HEK293 (cell line): ENCODE data around the gene KCNQ1.

Experiments used
- CTCF ChIA-PET: fragments of 350-600 bp; formaldehyde crosslinking; extraction: SDS; loops from one replicate; lab custom pipeline; 2021; ENCODE audit warnings: antibody characterized with exemption; lab: Yijun Ruan, JAX
- POLR2A ChIA-PET: fragments of 300-600 bp; formaldehyde crosslinking; extraction: SDS; loops from one replicate; lab custom pipeline; 2020; ENCODE audit warnings: antibody characterized with exemption, inconsistent platforms; lab: Yijun Ruan, JAX
- H3K27ac ChIP-seq: fragments of 200-500 bp; sonication (Bioruptor generic); 2 replicates; pipeline ENCODE4 v1.5.1; 2014; ENCODE audit warnings: low read depth, low read length, control low read depth, inconsistent platforms; ENCODE audit errors: extremely low read depth
- H3K36me3 ChIP-seq, 2 experiments: fragments of 200-500 bp in 1 of 2; sonication (Bioruptor generic) in 1 of 2; 1 replicate in 1 of 2; 2 replicates in 1 of 2; pipeline ENCODE4 v1.5.1; 2014 to 2017; ENCODE audit warnings: inconsistent platforms in 2 of 2, low read length in 2 of 2; ENCODE audit not compliant: control insufficient read depth in 2 of 2, insufficient read depth in 1 of 2
- H3K4me1 ChIP-seq: fragments of 200-500 bp; sonication (Bioruptor generic); 2 replicates; pipeline ENCODE4 v1.5.1; 2014; ENCODE audit warnings: mild to moderate bottlenecking, low read length, inconsistent platforms; ENCODE audit not compliant: control insufficient read depth, insufficient read depth
- H3K4me3 ChIP-seq: 2 replicates; pipeline ENCODE4 v1.5.1; 2011; ENCODE audit warnings: low read depth, mild to moderate bottlenecking, control low read depth, low read length, moderate library complexity
- H3K9me3 ChIP-seq: fragments of 200-500 bp; sonication (Bioruptor generic); 2 replicates; pipeline ENCODE4 v1.5.1; 2014; ENCODE audit warnings: low read depth, low read length, inconsistent platforms; ENCODE audit not compliant: control insufficient read depth, insufficient read depth
- EGR2 ChIP-seq: fragments of 450-650 bp; formaldehyde crosslinking; IDR thresholded peaks from 2 replicates; pipeline ENCODE4 v1.5.1; 2016; ENCODE audit warnings: low read depth, missing biosample characterization, missing genetic modification characterization
- SETDB1 ChIP-seq: IDR thresholded peaks from one replicate; pipeline ENCODE4 v1.6.1; 2017; ENCODE audit warnings: mild to moderate bottlenecking, low read length, moderate library complexity, mixed read lengths; ENCODE audit not compliant: insufficient read length
- SP7 ChIP-seq: fragments of 450-650 bp; formaldehyde crosslinking; IDR thresholded peaks from 2 replicates; pipeline ENCODE4 v1.5.1; 2016; ENCODE audit warnings: missing biosample characterization, missing genetic modification characterization
- YY1 ChIP-seq: fragments of 450-650 bp; formaldehyde crosslinking; IDR thresholded peaks from 2 replicates; pipeline ENCODE4 v1.5.1; 2018; ENCODE audit warnings: missing biosample characterization, missing genetic modification characterization
- ZFHX2 ChIP-seq: fragments of 450-650 bp; formaldehyde crosslinking; conservative IDR thresholded peaks from 2 replicates; pipeline ENCODE4 v1.5.1; 2016; ENCODE audit warnings: missing biosample characterization, missing genetic modification characterization
- ZNF10 ChIP-seq: fragments of 450-650 bp; formaldehyde crosslinking; IDR thresholded peaks from 2 replicates; pipeline ENCODE4 v1.5.1; 2017; ENCODE audit warnings: missing biosample characterization, missing genetic modification characterization
- ZNF138 ChIP-seq: fragments of 450-650 bp; formaldehyde crosslinking; IDR thresholded peaks from 2 replicates; pipeline ENCODE4 v1.5.1; 2016; ENCODE audit warnings: missing biosample characterization, missing genetic modification characterization, borderline replicate concordance
- ZNF146 ChIP-seq: fragments of 450-650 bp; formaldehyde crosslinking; IDR thresholded peaks from 2 replicates; pipeline ENCODE4 v1.5.1; 2016; ENCODE audit warnings: missing biosample characterization, missing genetic modification characterization
- ZNF202 ChIP-seq: fragments of 450-650 bp; formaldehyde crosslinking; IDR thresholded peaks from 2 replicates; pipeline ENCODE4 v1.5.1; 2016; ENCODE audit warnings: missing biosample characterization, missing genetic modification characterization, borderline replicate concordance
- ZNF302 ChIP-seq: fragments of 450-650 bp; formaldehyde crosslinking; IDR thresholded peaks from 2 replicates; pipeline ENCODE4 v1.5.1; 2016; ENCODE audit warnings: missing biosample characterization, missing genetic modification characterization, low read depth
- ZNF335 ChIP-seq: fragments of 450-650 bp; formaldehyde crosslinking; conservative IDR thresholded peaks from 2 replicates; pipeline ENCODE4 v1.5.1; 2016; ENCODE audit warnings: missing biosample characterization, missing genetic modification characterization
- ZNF350 ChIP-seq: fragments of 450-650 bp; formaldehyde crosslinking; IDR thresholded peaks from 2 replicates; pipeline ENCODE4 v1.5.0; 2017; ENCODE audit warnings: missing biosample characterization, mild to moderate bottlenecking, missing genetic modification characterization
- ZNF354C ChIP-seq: fragments of 450-650 bp; formaldehyde crosslinking; IDR thresholded peaks from 2 replicates; pipeline ENCODE4 v1.5.1; 2016; ENCODE audit warnings: missing biosample characterization, missing genetic modification characterization, low read depth, borderline replicate concordance
- ZNF366 ChIP-seq: fragments of 450-650 bp; formaldehyde crosslinking; conservative IDR thresholded peaks from 2 replicates; pipeline ENCODE4 v1.5.1; 2016; ENCODE audit warnings: missing biosample characterization, missing genetic modification characterization
- ZNF433 ChIP-seq: fragments of 450-650 bp; formaldehyde crosslinking; IDR thresholded peaks from 2 replicates; pipeline ENCODE4 v1.5.1; 2016; ENCODE audit warnings: missing biosample characterization, missing genetic modification characterization, low read depth
- ZNF548 ChIP-seq: fragments of 450-650 bp; formaldehyde crosslinking; IDR thresholded peaks from 2 replicates; pipeline ENCODE4 v1.5.1; 2016; ENCODE audit warnings: missing biosample characterization, missing genetic modification characterization
- ZNF558 ChIP-seq: fragments of 450-650 bp; formaldehyde crosslinking; IDR thresholded peaks from 2 replicates; pipeline ENCODE4 v1.5.1; 2016; ENCODE audit warnings: missing biosample characterization, missing genetic modification characterization
- ZNF596 ChIP-seq: fragments of 450-650 bp; IDR thresholded peaks from 2 replicates; pipeline ENCODE4 v1.5.0; 2018; ENCODE audit warnings: missing biosample characterization, mild to moderate bottlenecking, missing genetic modification characterization, moderate library complexity
- ZNF701 ChIP-seq: fragments of 450-650 bp; formaldehyde crosslinking; IDR thresholded peaks from 2 replicates; pipeline ENCODE4 v1.5.1; 2016; ENCODE audit warnings: missing biosample characterization, missing genetic modification characterization
- ZNF792 ChIP-seq: fragments of 450-650 bp; formaldehyde crosslinking; IDR thresholded peaks from 2 replicates; pipeline ENCODE4 v1.5.1; 2016; ENCODE audit warnings: missing biosample characterization, missing genetic modification characterization
- TF ChIP-seq, protein P1 (sequence below): fragments of 450-650 bp; formaldehyde crosslinking; IDR thresholded peaks from 2 replicates; pipeline ENCODE4 v1.5.1; 2016; ENCODE audit warnings: missing biosample characterization, missing genetic modification characterization
- TF ChIP-seq, protein P2 (sequence below): fragments of 450-650 bp; formaldehyde crosslinking; IDR thresholded peaks from 2 replicates; pipeline ENCODE4 v1.5.1; 2016; ENCODE audit warnings: missing biosample characterization, missing genetic modification characterization
- TF ChIP-seq, protein P3 (sequence below): fragments of 450-650 bp; formaldehyde crosslinking; conservative IDR thresholded peaks from 2 replicates; pipeline ENCODE4 v1.5.1; 2016; ENCODE audit warnings: low read depth, missing biosample characterization, missing genetic modification characterization
- TF ChIP-seq, protein P4 (sequence below): fragments of 450-650 bp; formaldehyde crosslinking; IDR thresholded peaks from 2 replicates; pipeline ENCODE4 v1.5.1; 2016; ENCODE audit warnings: missing biosample characterization, missing genetic modification characterization

The KCNQ1 gene

DNA sequence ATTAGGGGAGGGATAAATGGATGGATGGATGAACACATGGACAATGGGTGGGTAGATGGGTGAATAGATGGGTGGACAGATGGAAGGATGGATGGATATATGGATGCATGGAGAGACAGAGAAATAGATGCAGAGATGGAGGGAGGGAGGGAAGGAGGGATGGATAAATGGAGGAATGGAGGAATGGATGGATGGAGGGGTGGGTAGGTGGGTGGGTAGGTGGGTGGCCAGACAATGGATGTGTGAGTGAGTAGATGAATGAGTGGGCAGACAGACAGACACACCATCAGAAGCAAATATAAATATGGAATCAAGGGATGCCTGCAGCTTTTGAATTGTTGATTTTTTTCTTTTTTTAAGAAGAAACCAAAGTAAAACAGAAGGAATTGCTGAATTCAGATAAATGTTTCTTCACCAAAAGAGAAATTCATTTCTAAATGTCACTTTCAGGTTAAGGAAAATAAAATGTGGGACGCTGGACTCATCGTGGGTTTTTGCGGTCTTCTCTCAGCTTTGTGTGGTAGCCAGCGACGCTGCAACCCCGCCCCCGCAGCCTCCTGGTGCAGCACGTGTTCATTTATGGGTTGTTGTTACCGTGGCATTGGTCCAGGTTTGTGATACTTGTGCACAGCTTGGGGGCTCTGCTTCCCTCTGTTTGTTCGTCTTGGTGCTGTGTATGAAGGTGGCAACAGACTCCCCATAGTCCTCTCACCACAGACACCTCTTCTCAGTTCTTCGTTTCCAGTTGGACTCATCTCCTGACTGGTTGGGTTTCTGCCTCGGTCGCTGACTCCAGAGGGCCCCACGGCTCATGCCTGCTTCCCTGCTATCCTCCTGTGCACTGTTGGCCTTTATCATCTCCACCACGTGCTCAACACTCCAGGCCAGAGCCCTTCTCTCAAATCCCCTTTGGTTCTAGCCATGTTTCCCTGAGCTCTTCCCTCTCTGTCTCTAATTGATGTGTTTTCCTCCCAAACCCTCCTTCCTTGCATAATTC, 364.3 kb downstream of the KCNQ1 start:
- Histone ChIP-seq H3K27ac (no peak overlapping the region), H3K36me3 (no peaks in the 10 kb centered on the region), H3K9me3 (no peaks in the 10 kb centered on the region), H3K4me3 (no peak overlapping the region), H3K4me1 (no peaks in the 10 kb centered on the region)
- peak; percentile 76 for TF ChIP-seq ZFHX2
- peak; percentile 67 for TF ChIP-seq EGR2 (tag by site-specific recombination)
- TF ChIP-seq ZNF138 (tag by site-specific recombination): no peak
- TF ChIP-seq ZNF596 (tag by site-specific recombination): no peak
- peak; percentile 76 for TF ChIP-seq ZNF366
- POLR2A ChIA-PET: no interaction called here
- CTCF ChIA-PET: no interaction called here

DNA sequence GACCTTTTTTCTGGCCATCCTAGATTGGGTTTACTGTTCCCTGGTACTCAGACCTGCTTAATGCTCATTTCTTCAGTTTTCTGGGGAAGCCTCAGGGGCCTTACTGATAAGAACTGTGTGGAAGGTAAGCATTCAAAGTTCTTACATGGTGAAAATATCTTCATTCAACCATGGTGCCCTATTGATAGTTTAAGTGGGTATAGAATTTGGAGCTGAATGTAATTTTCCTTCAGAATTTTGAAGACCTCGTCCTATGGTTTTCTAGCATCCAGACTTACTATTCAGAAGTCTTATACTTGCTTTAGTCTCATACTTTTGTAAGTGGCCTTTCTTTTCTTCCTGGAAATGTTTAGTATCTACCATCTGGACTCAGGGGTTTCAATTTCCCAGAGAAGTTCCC, 365.0 kb downstream of the KCNQ1 start:
- no peak overlapping the region for H3K27ac ChIP-seq
- H3K9me3 ChIP-seq: no peaks in the 10 kb centered on the region
- H3K4me1 ChIP-seq: no peaks in the 10 kb centered on the region
- TF ChIP-seq ZNF433 (no peak), ZNF10 (tag by site-specific recombination) (no peak), ZNF701 (no peak), ZNF202 (no peak), ZNF146 (tag by site-specific recombination) (no peak), ZNF335 (tag by site-specific recombination) (no peak), SETDB1 (no peak), SP7 (tag by site-specific recombination) (no peak), ZNF350 (tag by site-specific recombination) (no peak), ZNF548 (no peak), YY1 (tag by site-specific recombination) (no peak), ZNF354C (tag by site-specific recombination) (no peak), ZNF558 (tag by site-specific recombination) (no peak), ZNF302 (tag by site-specific recombination) (no peak), ZNF792 (no peak)
- TF ChIP-seq, protein P1, sequence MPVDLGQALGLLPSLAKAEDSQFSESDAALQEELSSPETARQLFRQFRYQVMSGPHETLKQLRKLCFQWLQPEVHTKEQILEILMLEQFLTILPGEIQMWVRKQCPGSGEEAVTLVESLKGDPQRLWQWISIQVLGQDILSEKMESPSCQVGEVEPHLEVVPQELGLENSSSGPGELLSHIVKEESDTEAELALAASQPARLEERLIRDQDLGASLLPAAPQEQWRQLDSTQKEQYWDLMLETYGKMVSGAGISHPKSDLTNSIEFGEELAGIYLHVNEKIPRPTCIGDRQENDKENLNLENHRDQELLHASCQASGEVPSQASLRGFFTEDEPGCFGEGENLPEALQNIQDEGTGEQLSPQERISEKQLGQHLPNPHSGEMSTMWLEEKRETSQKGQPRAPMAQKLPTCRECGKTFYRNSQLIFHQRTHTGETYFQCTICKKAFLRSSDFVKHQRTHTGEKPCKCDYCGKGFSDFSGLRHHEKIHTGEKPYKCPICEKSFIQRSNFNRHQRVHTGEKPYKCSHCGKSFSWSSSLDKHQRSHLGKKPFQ: no peak
- TF ChIP-seq, protein P2, sequence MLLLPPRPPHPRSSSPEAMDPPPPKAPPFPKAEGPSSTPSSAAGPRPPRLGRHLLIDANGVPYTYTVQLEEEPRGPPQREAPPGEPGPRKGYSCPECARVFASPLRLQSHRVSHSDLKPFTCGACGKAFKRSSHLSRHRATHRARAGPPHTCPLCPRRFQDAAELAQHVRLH (tag by site-specific recombination): no peak
- TF ChIP-seq, protein P3, sequence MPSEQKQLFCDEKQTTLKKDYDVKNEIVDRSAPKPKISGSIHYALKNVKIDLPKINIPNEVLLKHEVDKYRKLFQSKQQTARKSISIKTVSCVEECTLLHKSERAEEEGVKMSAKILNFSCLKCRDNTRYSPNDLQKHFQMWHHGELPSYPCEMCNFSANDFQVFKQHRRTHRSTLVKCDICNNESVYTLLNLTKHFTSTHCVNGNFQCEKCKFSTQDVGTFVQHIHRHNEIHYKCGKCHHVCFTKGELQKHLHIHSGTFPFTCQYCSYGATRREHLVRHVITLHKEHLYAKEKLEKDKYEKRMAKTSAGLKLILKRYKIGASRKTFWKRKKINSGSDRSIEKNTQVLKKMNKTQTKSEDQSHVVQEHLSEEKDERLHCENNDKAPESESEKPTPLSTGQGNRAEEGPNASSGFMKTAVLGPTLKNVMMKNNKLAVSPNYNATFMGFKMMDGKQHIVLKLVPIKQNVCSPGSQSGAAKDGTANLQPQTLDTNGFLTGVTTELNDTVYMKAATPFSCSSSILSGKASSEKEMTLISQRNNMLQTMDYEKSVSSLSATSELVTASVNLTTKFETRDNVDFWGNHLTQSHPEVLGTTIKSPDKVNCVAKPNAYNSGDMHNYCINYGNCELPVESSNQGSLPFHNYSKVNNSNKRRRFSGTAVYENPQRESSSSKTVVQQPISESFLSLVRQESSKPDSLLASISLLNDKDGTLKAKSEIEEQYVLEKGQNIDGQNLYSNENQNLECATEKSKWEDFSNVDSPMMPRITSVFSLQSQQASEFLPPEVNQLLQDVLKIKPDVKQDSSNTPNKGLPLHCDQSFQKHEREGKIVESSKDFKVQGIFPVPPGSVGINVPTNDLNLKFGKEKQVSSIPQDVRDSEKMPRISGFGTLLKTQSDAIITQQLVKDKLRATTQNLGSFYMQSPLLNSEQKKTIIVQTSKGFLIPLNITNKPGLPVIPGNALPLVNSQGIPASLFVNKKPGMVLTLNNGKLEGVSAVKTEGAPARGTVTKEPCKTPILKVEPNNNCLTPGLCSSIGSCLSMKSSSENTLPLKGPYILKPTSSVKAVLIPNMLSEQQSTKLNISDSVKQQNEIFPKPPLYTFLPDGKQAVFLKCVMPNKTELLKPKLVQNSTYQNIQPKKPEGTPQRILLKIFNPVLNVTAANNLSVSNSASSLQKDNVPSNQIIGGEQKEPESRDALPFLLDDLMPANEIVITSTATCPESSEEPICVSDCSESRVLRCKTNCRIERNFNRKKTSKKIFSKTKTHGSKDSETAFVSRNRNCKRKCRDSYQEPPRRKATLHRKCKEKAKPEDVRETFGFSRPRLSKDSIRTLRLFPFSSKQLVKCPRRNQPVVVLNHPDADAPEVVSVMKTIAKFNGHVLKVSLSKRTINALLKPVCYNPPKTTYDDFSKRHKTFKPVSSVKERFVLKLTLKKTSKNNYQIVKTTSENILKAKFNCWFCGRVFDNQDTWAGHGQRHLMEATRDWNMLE (tag by site-specific recombination): no peak
- TF ChIP-seq, protein P4, sequence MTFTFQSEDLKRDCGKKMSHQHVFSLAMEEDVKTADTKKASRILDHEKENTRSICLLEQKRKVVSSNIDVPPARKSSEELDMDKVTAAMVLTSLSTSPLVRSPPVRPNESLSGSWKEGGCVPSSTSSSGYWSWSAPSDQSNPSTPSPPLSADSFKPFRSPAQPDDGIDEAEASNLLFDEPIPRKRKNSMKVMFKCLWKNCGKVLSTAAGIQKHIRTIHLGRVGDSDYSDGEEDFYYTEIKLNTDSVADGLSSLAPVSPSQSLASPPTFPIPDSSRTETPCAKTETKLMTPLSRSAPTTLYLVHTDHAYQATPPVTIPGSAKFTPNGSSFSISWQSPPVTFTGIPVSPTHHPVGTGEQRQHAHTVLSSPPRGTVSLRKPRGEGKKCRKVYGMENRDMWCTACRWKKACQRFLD (tag by site-specific recombination): no peak
- no peak overlapping the region for H3K4me3 ChIP-seq
- ChIA-PET POLR2A (no interaction called here), CTCF (no interaction called here)
- H3K36me3 ChIP-seq: no peaks in the 10 kb centered on the region
